WERI-Rb-1 (cell line): ENCODE measurements around the gene GDNF.
A peak's percentile ranks its signal among the peaks of the same experiment; 100 is the strongest.

Experiments
- DNase-seq: peaks from one replicate; pipeline ENCODE4 v3.0.0-alpha.2; 2020
- H3K27ac ChIP-seq: fragments of 250-450 bp; sonication (Bioruptor Pico); 2 replicates; pipeline ENCODE4 v1.5.1; 2020; ENCODE audit warnings: mild to moderate bottlenecking, moderate library complexity
- H3K27me3 ChIP-seq: fragments of 250-450 bp; sonication (Bioruptor Pico); 2 replicates; pipeline ENCODE4 v1.5.1; 2021; ENCODE audit warnings: mild to moderate bottlenecking, low read depth, moderate library complexity; ENCODE audit not compliant: insufficient read depth, severe bottlenecking
- H3K36me3 ChIP-seq: fragments of 250-450 bp; sonication (Bioruptor Pico); 2 replicates; pipeline ENCODE4 v1.5.1; 2020; ENCODE audit warnings: mild to moderate bottlenecking, moderate library complexity
- H3K4me3 ChIP-seq: 2 replicates; pipeline ENCODE4 v1.5.1; 2011; ENCODE audit warnings: low read depth, mild to moderate bottlenecking, control low read depth, low read length
- H3K9me3 ChIP-seq: fragments of 250-450 bp; sonication (Bioruptor Pico); 2 replicates; pipeline ENCODE4 v1.5.1; 2021; ENCODE audit warnings: mild to moderate bottlenecking, moderate library complexity; ENCODE audit not compliant: severe bottlenecking
- TF ChIP-seq, protein P1 (sequence below): IDR thresholded peaks from 2 replicates; pipeline ENCODE4 v1.5.1; 2011; ENCODE audit warnings: low read depth, mild to moderate bottlenecking, control low read depth, inconsistent platforms, low read length

GDNF gene

DNA sequence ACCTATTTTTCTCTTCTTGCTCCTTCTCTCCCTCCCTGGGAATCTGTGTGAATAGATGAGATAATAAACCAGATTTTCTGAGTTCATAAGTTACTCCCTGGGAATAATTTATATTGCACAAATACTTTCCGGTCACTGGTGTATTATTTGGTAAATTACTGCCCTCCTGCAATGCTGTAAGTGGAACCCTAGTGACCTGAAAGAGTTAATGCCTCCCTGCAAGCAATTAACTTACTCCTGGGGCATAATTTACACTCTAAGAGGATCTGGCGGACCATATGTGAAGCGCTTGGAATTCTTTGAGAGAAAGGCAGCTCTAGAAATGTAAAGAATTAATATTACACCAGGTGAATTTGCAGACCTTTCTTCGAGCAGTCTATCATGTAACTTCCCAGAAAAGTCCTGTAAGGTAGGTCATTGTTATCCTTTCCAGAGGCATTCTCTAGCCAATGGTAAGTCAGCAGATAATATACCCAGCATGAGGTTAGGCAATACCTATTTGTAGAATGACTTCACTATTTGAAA is 7.0 kb upstream of the GDNF start:
- TF ChIP-seq, protein P1, sequence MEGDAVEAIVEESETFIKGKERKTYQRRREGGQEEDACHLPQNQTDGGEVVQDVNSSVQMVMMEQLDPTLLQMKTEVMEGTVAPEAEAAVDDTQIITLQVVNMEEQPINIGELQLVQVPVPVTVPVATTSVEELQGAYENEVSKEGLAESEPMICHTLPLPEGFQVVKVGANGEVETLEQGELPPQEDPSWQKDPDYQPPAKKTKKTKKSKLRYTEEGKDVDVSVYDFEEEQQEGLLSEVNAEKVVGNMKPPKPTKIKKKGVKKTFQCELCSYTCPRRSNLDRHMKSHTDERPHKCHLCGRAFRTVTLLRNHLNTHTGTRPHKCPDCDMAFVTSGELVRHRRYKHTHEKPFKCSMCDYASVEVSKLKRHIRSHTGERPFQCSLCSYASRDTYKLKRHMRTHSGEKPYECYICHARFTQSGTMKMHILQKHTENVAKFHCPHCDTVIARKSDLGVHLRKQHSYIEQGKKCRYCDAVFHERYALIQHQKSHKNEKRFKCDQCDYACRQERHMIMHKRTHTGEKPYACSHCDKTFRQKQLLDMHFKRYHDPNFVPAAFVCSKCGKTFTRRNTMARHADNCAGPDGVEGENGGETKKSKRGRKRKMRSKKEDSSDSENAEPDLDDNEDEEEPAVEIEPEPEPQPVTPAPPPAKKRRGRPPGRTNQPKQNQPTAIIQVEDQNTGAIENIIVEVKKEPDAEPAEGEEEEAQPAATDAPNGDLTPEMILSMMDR = no peak
- DNase-seq = no peak
- no peak overlapping the region for H3K4me3 ChIP-seq
- no peaks in the 10 kb centered on the region for H3K9me3 ChIP-seq
- no peaks in the 10 kb centered on the region for H3K27me3 ChIP-seq
- no peaks in the 10 kb centered on the region for H3K36me3 ChIP-seq
- no peak overlapping the region for H3K27ac ChIP-seq

DNA sequence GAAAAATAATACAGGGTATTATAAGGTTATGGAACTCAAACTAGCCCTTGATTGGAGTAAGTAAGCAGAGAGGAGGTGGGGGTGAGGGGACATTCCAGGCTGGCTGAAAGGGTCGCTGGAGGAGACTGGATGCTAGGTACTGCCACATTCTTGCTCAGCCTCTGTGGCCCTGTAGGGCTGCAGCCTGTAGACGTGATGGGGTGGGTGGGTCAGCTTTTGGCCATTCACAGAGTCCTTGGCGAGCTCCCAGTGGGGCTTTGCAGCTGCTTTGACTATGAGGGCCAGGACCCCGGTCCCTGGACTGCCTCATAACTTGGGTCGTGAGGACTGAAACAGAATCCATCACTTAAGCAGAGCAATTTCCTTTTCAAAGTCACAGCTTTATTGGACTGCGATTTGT is 4.2 kb upstream of the GDNF start:
- DNase-seq = no peak
- Histone ChIP-seq H3K27me3 (peaks cover 14% of the 10 kb centered on the region), H3K27ac (no peak overlapping the region), H3K36me3 (no peaks in the 10 kb centered on the region), H3K9me3 (no peaks in the 10 kb centered on the region), H3K4me3 (no peak overlapping the region)
- TF ChIP-seq, protein P1 = no peak

DNA sequence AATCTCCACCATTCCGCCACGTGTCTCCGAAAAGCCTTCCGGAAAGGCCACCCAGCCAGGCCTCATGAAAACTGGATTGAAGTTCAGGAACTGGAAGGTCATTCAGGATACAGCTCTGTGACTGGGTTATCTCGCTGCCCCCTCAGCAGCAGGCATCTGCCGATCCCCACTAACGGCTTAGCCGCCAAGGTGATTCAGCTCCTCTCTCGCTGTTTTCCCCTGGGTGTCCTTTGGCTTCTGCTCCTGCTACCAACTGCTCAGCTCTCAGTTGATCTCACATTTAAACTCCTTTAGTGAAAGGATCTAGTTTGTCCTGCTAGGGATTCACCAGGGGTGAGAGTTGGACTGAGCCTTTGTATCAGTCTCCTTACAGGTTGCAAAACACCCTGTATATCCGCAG is 2.2 kb upstream of the GDNF start:
- Histone ChIP-seq H3K27me3 (peaks cover 34% of the 10 kb centered on the region), H3K27ac (no peak overlapping the region), H3K36me3 (no peaks in the 10 kb centered on the region), H3K9me3 (no peaks in the 10 kb centered on the region), H3K4me3 (no peak overlapping the region)
- no peak for DNase-seq
- TF ChIP-seq, protein P1 = no peak

DNA sequence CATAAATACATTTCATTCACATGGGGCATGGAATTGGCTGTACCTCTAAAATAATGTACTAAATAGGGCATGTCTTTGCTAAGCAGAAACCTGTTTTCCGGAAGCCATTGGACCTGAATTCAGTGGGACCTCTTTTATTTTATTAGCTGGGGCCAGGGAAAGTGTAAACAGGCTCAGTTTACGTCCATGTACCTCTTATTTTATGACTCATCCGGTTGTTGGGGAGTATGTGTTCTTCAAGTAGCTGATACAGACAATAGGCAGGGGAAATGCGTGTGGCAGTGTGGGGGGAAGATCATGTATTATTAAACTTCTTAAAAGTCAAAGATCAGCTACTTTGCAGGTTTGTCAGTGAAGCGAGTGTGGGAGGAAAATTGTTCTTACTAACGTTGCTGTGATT is 1.4 kb upstream of the GDNF start:
- TF ChIP-seq, protein P1 = no peak
- Histone ChIP-seq H3K4me3 (no peak overlapping the region), H3K27me3 (peaks cover 42% of the 10 kb centered on the region), H3K27ac (no peak overlapping the region), H3K36me3 (no peaks in the 10 kb centered on the region), H3K9me3 (no peaks in the 10 kb centered on the region)
- DNase-seq = no peak

DNA sequence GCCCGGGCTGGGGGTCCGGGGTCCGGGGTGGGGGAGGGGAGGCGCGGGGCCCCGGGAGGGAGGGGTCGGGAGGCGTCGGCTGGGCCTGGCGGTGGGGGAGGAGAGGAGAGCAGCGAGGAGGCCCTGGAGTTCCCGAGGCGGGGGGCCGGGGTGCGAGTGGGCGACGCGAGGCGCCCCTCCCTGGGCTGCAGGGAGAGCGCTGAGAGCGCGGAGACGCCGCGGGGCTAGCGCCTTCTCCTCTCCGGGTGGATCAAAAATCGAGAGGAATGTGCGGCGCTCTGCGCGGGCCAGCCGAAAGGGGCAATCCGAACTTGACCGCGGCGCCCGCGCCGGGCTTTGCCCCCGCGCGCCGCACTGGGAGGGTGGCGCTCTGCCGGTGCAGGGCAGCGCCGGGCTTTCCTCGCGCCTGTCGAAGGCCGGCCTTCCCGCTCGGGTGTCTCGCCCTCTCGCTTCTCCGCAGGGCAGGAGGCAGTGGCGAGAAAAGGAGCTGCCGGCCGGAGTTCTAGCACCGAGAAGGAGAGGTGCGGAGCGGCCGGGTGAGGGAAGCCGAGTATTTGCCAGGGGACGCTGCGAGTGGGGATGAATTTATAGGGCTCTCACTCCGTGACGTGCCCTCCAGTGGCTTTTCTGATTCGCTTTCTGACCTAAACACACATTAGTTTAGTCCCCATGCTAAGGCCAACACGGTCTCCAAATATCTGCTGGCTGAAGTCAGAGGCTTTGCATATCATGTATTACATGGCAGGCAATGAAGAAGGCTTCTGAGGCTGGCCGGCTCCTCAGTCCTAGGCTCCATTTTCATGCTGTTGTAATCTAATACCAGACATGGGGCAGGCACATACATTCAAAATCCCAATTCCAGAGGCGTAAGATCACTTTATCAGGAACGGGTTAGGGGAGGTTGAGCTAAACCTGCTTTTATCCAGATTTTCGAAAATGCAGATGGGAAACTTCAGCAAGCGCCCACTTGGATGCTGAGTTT is 503 bp upstream of the GDNF start:
- Histone ChIP-seq H3K4me3 (peak overlapping the region; percentile 51), H3K9me3 (no peaks in the 10 kb centered on the region), H3K36me3 (no peaks in the 10 kb centered on the region), H3K27me3 (peaks cover 51% of the 10 kb centered on the region), H3K27ac (no peak overlapping the region)
- TF ChIP-seq, protein P1 = peak; percentile 47
- DNase-seq = peak; percentile 59
